GM10248 (cell line): ENCODE measurements around the gene GIMAP5.

ENCODE experiments used
- CTCF ChIA-PET: fragments of 300-600 bp; sonication (Branson Sonifier 250); formaldehyde crosslinking; extraction: SDS; loops from one replicate; lab custom pipeline; 2021; ENCODE audit warnings: antibody characterized with exemption; lab: Yijun Ruan, JAX
- POLR2A ChIA-PET: fragments of 350-650 bp; sonication (Branson Sonifier 250); formaldehyde crosslinking; extraction: SDS; loops from one replicate; lab custom pipeline; 2020; ENCODE audit warnings: antibody characterized with exemption; lab: Yijun Ruan, JAX
- DNase-seq: peaks from one replicate; pipeline ENCODE4 v3.0.0; 2012; ENCODE audit errors: extremely low spot score
- CTCF ChIP-seq: IDR thresholded peaks from 2 replicates; pipeline ENCODE4 v1.5.1; 2012; ENCODE audit warnings: mild to moderate bottlenecking, low read depth; ENCODE audit errors: extremely low read depth, missing control alignments, control extremely low read depth

The GIMAP5 gene

GRCh38 chr7:150737265-150738055 is at the start of gene GIMAP5:
TSS of gene GIMAP5 (plus strand) at chr7:150737418. CDS start at chr7:150740885, 3,467 bp downstream.
- DNase-seq, result no peak
- POLR2A ChIA-PET, result interaction anchor here (0.7 kb wide), 1 partner anchor 1825 kb away, joined by 4 read pairs; no protein-coding TSS in a partner anchor
- TF ChIP-seq CTCF, result no peak
- CTCF ChIA-PET, result interaction anchor here (1.2 to 3.0 kb wide), 2 partner anchors 11 to 80 kb away, joined by 3 to 14 read pairs; no protein-coding TSS in a partner anchor

- no peak for TF ChIP-seq CTCF
- ChIA-PET POLR2A (no interaction called here), CTCF (no interaction called here)
- no peak for DNase-seq
Measured at GRCh38 chr7:150688630-150689029, 48.6 kb upstream of the GIMAP5 start.

GRCh38 chr7:150695654-150696053 is 41.6 kb upstream of the GIMAP5 start:
- DNase-seq, result no peak
- ChIA-PET CTCF (no interaction called here), POLR2A (no interaction called here)
- no peak for TF ChIP-seq CTCF

GRCh38 chr7:150703209-150703608 is 34.0 kb upstream of the GIMAP5 start:
- POLR2A ChIA-PET, result no interaction called here
- DNase-seq, result no peak
- TF ChIP-seq CTCF, result no peak
- CTCF ChIA-PET, result interaction anchor here (0.9 to 1.2 kb wide), 3 partner anchors 12 to 29 kb away, joined by 3 to 4 read pairs (median 4); no protein-coding TSS in a partner anchor

GRCh38 chr7:150715293-150715692 is 21.9 kb upstream of the GIMAP5 start:
- POLR2A ChIA-PET, result no interaction called here
- CTCF ChIA-PET, result interaction anchor here (0.9 to 2.0 kb wide), 11 partner anchors 12 to 266 kb away, joined by 3 to 6 read pairs (median 4); partner anchors contain the start of gene GIMAP2
- no peak for DNase-seq
- no peak for TF ChIP-seq CTCF

- no peak for DNase-seq
- ChIA-PET CTCF (interaction anchor here (0.9 to 2.0 kb wide), 11 partner anchors 9 to 267 kb away, joined by 3 to 6 read pairs (median 4); partner anchors contain the start of gene GIMAP2), POLR2A (no interaction called here)
- no peak for TF ChIP-seq CTCF
Measured at GRCh38 chr7:150715738-150716137, 21.5 kb upstream of the GIMAP5 start.
